ENCODE measurements around the gene NTF4.

The NTF4 gene, protein sequence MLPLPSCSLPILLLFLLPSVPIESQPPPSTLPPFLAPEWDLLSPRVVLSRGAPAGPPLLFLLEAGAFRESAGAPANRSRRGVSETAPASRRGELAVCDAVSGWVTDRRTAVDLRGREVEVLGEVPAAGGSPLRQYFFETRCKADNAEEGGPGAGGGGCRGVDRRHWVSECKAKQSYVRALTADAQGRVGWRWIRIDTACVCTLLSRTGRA

DNA sequence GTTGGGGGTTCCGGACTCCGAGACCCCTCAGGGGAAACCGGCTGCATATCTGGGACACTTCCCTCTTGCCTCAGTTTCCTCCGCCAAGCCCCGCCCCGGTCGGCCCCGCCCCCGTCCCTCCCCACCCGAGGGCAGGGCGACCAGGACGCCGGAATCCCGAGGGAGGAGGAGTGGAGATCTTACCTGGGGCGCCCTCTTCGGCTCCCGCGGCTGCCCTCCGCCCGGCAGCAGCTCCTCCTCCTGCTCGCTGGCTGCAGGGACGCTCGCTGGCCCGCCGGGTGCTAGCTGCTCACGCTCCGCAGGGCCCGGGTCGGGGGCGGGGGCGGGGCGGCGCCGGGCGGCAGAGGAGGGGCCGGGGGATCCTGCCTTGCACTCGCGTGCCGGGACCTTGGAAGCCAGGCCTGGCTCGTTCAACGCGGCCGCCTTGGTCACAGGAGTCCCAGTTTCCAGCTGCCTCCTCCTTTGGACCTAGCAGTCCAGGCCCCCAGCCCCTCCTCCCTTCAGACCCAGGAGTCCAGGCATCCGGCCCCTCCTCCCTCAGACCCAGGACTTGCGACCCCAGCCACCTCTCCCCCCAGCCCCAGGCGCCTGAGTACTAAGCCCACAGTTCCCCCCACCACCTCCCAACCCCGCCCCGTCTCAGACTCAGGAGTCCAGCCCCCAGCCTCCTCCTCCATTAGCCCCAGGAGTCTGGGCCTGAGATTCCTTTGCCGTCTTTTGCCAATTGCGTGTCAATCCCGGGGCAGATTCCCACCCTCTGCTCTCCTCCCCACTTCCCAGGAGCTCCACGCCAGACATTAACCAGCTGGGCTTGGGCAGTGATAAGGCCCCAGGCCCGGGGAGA lies at the start of gene NTF4:
NTF4 (minus strand) TSS at position 51 of the 844 bp plus-strand sequence. CDS start 2,821 bp downstream, outside the sequence.
- no peak for DNase-seq (ENCODE audit: low read depth in 2 of 2)

DNA sequence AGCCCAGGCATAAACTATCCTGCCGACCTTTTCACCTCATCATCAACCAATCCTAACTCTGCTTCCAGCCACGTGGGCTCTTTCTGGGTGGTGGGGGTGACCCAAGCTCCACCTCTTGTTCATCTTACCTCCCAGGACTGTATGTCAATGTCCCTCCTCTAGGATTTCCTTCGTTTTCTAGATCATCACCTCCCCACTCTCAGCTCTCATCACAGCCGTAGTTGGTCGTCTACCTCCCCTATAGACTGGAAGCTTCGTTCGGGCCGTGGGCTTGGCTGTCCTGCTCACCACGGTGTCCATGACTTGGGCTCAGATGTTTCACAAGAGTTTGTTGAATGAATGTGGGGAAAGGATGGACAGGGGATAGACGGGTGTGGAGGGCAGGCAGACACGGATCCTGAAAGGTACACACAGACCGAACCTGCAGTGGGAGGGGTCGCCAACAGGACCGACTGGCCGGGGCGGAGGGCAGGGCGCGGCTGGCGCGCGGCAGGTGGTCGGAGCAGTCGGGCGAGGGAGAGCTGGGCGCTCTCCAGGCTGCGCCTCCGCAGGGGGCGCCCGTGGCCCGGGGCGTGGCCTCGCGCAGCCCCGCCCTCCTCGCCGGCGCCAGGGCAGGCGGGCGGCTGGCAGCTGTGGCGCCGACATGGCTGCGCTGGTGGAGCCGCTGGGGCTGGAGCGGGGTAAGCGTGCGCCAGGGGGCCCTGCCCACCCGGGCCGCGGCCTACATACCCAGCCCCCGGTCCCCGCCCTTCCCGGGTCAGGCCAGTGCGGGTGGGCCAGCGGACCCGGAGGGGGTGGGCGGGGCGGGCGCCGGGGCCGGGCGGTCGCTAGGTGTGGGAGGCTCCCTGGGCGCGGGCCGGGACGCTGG lies 49.4 kb upstream of the NTF4 start, which contains the start of gene LIN7B:
LIN7B (plus strand) TSS at position 609 of the 868 bp plus-strand sequence; CDS start at position 644, 35 bp downstream.
- peak; percentile 43 to 44 for DNase-seq (ENCODE audit: low read depth in 2 of 2)

DNA sequence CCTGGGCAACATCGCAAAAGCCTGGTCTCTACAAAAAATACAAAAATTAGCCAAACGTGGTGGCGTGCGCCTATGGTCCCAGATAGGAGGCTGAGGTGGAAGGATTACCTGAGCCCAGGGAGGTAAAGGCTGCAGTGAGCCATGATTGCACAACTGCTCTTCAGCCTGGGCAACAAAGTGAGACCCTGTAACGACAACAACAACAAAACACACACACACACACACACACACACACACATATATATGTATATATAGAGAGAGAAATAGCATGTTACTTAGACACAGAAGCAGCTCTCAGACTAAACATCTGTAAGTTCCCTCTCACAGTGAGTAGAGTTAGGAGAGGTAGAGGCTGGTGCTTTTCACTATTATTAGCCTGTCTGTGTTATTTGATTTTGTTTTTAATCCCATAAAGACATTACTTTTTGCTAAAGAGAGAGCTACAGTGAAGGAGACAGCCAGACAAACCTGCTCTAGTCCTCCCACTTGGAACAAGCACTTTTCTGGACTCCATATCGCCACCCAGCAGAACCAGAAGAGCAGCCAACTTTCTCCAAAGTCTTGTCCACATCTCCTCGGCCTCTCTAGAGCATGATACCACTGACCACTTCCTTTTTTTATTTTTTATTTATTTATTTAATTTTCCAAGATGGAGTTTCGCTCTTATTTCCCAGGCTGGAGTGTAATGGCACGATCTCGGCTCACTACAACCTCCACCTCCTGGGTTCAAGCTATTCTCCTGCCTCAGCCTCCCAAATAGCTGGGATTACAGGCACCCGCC lies 46.8 kb upstream of the NTF4 start:
- no peak for DNase-seq (ENCODE audit: low read depth in 2 of 2)

DNA sequence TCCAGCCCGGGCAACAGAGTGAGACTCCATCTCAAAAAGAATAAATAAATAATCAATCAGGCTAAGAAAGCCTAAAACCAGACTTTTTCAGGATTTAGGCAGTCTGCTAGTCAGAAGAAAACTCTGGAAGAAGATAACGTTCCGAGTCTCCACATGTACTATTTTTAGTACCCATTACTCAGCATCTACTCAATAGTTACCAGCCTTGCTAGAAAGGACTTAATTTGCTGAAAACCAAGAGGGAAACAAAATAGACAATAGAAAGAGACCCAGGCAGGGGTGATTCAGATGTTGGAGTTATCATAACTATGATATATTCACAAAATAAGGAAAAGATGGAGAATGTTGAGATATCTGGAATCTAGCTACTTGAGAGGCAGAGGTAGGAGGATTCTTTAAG lies 45.9 kb upstream of the NTF4 start:
- DNase-seq (ENCODE audit: low read depth in 2 of 2) = no peak

DNA sequence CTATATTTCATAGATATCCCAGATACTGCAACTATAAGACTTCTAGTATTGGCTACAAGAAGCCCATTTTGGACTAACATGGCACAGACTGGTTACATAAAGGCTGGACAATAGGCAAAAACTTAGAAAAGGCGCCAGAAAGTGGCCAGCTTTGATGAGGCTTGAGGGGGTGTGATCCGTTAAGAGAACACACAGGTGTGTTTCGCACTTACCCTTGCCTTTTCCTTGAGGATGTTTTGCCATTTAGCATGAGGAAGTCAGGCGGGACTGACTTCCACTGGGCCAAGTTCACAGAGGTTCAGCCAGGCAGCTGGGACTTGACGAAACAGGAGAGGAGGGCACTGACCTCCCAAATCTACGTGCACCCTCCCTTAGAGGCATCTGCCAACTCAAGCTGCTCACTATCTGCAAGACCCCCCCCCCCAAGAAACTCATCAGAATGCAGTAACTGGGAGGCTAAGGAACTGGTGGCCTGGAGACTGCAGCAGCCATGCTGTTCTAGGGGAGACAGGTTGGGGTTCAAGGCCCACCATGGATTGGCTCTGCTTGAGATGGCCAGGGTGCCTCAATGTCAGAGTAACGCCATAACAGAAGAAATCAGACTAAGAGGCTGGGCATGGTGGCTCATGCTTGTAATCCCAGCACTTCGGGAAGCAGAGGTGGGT lies 45.1 kb upstream of the NTF4 start:
- no peak for DNase-seq (ENCODE audit: low read depth in 2 of 2)

DNA sequence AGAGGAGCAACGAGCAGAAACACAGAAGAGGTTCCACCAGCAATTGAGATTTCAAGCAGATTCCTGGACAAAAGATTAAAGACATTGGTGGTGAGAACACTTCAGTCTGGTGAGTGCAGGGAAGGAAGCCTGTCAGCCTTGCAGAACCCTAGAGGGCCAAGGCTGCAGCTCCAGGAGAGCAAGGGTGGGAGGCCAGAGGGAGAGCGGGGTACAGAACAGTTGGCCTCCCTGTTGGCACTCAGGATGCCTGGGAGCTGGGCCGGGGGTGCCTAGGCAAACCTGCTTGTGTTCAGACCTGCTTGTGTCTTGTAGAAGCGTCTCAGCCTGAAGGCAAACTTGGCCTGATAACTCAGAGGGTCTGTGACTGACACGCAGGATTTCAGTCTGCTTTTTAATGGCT lies 44.4 kb upstream of the NTF4 start:
- DNase-seq (ENCODE audit: low read depth in 2 of 2) = no peak

DNA sequence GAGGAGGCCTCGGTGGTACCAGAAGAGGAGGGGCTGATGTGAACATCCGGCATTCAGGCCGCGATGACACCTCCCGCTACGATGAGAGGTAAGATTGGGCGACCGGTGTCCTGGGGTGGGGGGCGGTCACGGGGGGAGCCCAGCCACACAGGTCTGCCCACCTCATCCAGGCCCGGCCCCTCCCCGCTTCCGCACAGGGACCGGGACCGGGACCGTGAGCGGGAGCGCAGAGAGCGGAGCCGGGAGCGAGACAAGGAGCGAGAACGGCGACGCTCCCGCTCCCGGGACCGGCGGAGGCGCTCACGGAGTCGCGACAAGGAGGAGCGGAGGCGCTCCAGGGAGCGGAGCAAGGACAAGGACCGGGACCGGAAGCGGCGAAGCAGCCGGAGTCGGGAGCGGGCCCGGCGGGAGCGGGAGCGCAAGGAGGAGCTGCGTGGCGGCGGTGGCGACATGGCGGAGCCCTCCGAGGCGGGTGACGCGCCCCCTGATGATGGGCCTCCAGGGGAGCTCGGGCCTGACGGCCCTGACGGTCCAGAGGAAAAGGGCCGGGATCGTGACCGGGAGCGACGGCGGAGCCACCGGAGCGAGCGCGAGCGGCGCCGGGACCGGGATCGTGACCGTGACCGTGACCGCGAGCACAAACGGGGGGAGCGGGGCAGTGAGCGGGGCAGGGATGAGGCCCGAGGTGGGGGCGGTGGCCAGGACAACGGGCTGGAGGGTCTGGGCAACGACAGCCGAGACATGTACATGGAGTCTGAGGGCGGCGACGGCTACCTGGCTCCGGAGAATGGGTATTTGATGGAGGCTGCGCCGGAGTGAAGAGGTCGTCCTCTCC lies 43.2 kb upstream of the NTF4 start:
- no peak for DNase-seq (ENCODE audit: low read depth in 2 of 2)

DNA sequence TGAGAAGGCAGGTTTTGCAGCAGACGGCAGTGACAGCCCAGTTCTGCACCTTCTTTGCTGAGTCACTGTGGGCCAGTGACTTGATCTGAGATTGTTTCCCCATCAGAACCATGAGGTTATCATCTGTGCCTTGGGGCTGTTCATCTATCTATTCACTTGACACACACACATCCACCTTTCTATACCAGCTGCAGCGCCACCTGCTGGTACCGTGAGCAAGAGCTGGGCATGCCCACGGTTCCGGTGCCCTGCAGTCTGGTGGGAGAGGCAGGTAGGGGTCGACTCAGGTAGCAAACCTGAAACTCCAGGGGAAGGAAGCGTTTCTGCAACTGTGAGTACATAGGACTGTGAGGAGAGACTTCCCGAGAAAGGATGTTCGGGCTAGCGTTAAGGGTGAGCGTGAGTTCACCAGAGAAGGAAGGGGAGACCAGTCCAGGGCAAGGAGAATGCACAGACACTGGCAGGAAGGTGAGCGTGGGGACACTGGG lies 42.1 kb upstream of the NTF4 start:
- peak; percentile 34 to 41 for DNase-seq (ENCODE audit: low read depth in 2 of 2)

DNA sequence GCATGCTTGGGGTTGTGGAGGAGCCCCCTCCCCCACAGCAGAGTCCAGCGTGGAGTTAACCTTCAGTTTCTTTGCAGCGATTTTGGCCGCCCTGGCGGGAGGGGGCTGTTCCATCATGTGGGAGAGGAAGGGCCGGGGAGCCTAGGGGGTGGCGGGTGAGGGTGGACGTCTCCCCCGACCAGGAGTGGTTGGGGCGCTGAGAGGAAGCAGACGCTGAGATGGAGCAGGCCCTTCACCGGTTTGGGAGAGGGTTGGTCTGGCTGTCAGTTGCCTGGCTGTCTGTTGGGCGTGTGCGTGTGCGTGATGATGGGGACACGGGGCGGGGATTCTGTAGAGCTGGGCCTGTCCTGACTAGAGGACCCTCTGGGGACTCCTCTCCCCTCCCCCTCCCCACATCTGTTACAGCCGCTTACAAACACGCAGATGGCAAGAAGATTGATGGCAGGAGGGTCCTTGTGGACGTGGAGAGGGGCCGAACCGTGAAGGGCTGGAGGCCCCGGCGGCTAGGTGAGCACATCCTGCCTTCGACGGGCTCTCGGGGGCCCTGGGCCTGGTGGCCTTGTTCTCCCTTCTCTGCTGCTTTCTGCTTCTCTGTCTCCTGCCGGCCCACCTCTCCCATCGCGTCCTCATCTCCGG lies 39.7 kb upstream of the NTF4 start:
- no peak for DNase-seq (ENCODE audit: low read depth in 2 of 2)

DNA sequence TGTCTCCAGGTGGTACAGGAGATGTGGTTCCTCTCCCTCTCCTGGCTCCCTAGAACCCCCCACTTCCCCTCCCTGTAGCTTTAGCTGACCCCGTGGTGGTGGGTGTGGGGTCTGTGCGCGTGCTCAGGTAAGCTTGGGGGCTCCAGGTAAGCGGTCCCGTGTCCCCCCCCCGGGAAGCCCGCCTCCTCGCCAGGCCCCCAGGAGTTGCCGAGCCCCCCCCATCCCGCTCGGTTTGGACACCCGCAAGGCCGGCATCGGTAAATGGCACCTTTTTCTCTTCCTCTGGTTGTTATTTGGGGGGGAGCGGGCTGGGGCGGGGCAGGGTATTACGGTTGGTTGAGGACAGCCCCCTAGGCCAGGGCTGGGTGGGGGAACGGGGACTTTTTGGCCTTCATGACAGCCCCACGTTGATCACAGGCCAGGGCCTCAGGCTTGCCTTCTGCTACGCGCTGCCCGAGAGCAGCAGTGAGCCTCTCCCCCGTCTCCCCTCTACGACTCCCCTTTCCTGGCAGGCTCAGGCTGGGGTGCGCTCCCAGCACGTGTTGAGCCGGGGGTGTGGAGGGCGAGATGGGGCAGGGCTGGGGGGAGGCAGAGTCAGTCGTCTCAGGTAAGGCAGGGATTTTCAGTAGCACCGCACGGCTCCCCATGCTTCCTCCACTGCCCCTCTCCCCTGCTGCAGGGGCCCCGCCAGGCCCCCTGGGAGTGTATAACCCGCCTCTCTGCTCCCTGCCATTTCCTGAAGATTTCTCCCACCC lies 38.9 kb upstream of the NTF4 start:
- no peak for DNase-seq (ENCODE audit: low read depth in 2 of 2)

DNA sequence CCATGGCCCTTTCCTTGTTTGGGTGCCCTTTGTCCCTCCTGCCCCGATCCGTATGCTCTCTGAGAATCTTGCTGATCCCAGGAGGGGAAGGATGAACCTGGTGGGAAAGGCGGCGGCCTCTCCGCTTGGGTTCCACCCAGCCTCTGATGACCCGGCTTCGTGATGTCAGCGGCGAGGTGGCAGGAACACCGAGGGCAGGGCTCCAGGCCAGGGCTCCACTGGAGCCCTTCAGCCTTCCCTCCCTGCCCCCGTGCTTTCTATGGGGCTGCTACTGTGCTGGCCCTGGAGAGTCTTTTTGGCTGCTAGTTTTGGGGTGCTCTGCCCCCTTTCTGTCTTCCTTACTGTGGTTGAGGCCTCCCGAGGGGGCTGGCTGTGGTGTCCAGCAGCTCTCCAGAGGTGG lies 37.7 kb upstream of the NTF4 start:
- no peak for DNase-seq (ENCODE audit: low read depth in 2 of 2)

DNA sequence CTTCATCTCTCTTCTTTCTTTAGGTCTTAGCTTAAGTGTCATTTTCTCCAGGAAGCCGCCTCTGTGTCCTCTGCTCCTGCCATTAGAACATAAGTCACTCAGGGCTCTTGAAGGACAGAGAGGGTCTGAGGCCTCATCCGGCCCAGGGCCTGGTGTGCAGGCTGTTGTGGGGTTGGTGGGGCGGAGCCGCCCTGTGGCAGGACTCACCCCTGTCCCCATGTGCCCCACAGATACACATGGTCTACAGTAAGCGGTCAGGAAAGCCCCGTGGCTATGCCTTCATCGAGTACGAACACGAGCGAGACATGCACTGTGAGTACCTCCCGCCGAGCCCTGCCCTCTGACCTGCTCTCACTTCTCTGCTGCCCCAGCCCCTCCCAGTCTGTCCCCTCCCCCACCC lies 36.5 kb upstream of the NTF4 start:
- DNase-seq (ENCODE audit: low read depth in 2 of 2) = no peak

DNA sequence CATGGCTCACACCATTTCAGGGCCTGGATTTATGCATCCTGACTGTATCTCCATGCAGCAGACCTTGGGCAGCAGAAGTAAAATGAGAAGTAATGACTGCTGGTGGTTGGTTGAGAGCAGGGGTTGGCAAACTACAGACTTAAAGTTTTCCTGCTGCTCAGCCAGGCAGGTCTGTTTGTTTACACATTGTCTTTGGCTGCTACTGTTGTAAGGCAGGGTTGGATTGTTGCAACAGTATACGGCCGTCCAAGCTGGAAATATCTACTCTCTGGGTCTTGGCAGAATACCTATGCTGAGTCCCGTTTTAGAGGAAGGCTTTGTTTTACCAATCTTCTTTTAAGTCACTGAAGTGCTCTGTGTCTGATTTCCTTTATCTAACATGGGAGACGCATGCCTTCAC lies 34.2 kb upstream of the NTF4 start:
- DNase-seq (ENCODE audit: low read depth in 2 of 2) = no peak

DNA sequence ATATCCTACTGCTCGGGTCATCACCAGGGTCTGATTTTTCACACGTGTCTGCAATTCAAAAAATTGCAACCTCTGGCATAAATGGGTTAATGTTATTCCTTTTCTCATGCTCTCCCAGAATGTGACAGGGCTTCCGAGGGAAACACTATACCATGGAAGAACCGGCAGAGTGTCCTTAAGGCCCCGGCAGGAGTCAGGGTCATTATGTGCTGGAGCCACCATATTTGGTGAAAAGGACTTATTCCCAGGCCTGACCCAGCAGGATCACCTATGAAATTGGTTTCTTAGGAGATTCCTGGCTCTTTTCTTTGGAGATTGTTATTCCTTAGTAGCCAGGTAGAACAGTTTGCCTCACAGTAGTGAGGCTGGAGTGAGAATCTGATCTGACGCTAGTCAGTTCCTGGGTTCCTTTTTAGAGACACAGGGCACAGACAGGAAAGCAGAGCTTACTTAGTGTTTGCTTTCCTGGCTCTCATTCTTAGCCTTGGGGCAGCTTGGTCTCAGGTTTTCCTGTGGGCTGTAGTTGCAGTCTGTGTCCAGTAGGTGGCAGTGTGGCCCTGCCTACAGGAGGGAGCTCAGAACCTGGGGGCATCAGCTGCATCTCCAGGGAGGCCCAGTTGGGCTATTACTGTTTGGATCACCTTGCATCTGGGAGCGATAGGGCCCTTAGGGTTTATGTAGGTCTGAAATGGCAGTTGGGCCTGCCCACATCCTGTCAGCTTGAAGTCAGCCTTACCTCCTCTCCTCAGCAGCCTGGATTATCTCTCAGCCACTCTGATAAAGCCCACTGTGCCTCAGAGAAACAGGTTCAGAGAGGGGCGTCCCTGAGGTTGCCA lies 33.1 kb upstream of the NTF4 start:
- DNase-seq (ENCODE audit: low read depth in 2 of 2) = peak; percentile 40 to 56

DNA sequence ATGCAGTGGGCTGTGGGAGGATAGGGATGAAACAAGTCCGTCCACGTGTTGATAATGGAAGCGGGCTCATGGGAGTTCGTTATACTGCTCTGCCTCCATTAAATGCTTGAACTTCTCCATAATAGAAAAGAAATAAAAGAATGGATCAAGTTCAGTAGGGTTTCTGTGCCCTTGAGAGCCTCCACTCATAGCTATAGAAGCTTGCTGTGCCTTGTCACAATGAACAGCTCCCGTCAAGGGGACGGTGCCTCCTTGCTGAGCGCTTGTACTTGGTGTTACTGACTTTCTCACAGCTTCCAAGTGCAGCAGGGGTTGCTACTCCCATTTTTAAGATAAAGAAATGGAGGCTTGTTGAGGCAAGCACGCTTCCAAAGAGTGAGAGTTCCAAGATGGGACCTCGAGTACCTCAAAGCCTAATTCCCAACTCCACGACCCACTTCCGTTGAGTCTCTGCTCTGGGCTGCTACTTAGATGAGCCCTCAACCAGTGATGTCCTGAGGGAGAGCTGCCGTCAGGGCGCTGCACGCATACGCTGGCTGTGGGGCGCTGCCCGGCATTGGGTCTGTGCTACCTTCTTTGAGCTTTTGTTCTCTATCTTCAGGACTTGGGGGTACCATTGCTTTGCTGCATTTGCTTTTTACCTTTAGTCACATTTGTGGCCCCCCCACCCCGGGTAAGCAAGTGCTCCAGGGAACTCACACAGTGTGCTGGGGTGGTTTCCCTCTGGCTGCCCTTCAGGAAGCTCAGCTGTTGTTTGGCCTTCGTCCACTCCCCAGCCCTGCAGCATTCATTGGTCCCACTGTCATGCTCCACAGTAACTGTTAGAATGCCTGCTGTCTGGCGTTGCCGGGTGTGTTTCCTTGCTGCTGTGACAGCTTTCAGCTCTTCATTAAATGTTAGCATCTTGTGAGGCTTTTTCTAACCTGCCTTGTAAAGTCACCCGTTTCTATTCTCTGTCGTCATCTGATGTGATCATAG lies 30.2 kb upstream of the NTF4 start:
- no peak for DNase-seq (ENCODE audit: low read depth in 2 of 2)

DNA sequence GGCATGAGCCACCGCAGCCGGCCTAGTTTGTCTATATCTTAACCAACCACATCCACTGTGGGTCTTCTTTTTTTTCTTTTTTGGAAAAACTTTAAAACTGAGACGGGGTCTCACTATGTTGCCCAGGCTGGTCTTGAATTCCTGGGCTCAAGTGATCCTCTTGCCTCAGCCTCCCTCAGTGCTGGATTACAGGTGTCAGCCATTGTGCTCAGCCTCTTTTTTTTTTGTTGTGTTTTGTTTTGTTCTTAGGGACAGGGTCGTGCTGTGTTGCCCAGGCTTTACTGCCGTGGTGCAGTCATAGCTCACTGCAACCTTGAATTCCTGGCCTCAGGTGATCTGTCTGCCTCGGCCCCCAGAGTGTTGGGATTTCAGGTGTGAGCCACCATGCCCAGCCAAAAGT lies 28.1 kb upstream of the NTF4 start:
- no peak for DNase-seq (ENCODE audit: low read depth in 2 of 2)

Data from stimulated activated CD8-positive, alpha-beta memory T cell treated with anti-CD3 and anti-CD28 coated beads, Interleukin-7, amount 100 ng/mL, for 1 hour (primary cell).